Measurements from ENCODE around the gene PDE11A.

GRCh38 chr2:177584030-177584692, 488.4 kb downstream of the PDE11A start:
- TF ChIP-seq CTCF (IDR thresholded peaks at IDR 0.05) (no peak), POLR2A (IDR thresholded peaks at IDR 0.05) (no peak)
